Vagina (tissue), 2 donors: Measurements from ENCODE around the gene POLR3H. TPM values are rescaled to one million over a fixed set of nuclear protein-coding genes. Genes with fewer than 3 reads are reported as not detected.

ENCODE experiments used
- DNase-seq, 2 donors: peaks; one replicate each; pipeline ENCODE4 v3.0.0-alpha.2; 2017; ENCODE audit errors: extremely low spot score in 2 of 2
- H3K27ac ChIP-seq: fragments of 200-600 bp; sonication (generic); one replicate; pipeline ENCODE4 v1.5.1; 2019
- H3K27me3 ChIP-seq: fragments of 200-600 bp; sonication (generic); one replicate; pipeline ENCODE4 v1.5.1; 2019
- H3K36me3 ChIP-seq, 2 donors: fragments of 200-600 bp; sonication (generic); one replicate each; pipeline ENCODE4 v1.5.1; 2017 to 2019
- H3K4me1 ChIP-seq: fragments of 200-600 bp; sonication (generic); one replicate; pipeline ENCODE4 v1.5.1; 2019
- H3K4me3 ChIP-seq, 2 donors: fragments of 200-600 bp; sonication (generic); 1 replicate in 1 of 2; 2 replicates in 1 of 2; pipeline ENCODE4 v1.5.1; 2016 to 2019
- H3K9me3 ChIP-seq: fragments of 200-600 bp; sonication (generic); one replicate; pipeline ENCODE4 v1.5.1; 2019
- CTCF ChIP-seq, 3 experiments: fragments of 450-650 bp in 2 of 3; fragments of 200-600 bp in 1 of 3; sonication (generic) in 1 of 3; IDR thresholded peaks; one replicate each; pipeline ENCODE4 v1.5.1; 2017 to 2019; ENCODE audit warnings: antibody characterized with exemption in 3 of 3, mild to moderate bottlenecking in 2 of 3, moderate library complexity in 2 of 3
- POLR2A ChIP-seq, 2 donors: fragments of 450-650 bp; IDR thresholded peaks; one replicate each; pipeline ENCODE4 v1.6.1; 2017; ENCODE audit warnings: antibody characterized with exemption in 2 of 2, mild to moderate bottlenecking in 2 of 2, moderate library complexity in 2 of 2
- POLR2AphosphoS5 ChIP-seq, 2 donors: sonication (generic); formaldehyde crosslinking; IDR thresholded peaks; one replicate each; pipeline ENCODE4 v1.9.0; 2017; ENCODE audit warnings: antibody characterized with exemption in 2 of 2, mild to moderate bottlenecking in 2 of 2, low read depth in 1 of 2; ENCODE audit not compliant: insufficient read depth in 1 of 2
- intact Hi-C: fragments of 100-400 bp; cut with DNase I; formaldehyde crosslinking; loops from one replicate; pipeline ENCODE4 v1.15.1; 2023
- total RNA-seq: library from RNA; depleted of rRNA; stranded (reverse); fragments of >200 nt; gene quantifications from one replicate; pipeline ENCODE4 v1.2.3, GENCODE V29; 2016

POLR3H gene
- total RNA-seq, 1 donor from 2014 or later = 21.4 TPM

GRCh38 chr22:41511521-41511968 lies 32.7 kb downstream of the POLR3H start:
- no peak overlapping the region for H3K4me3 ChIP-seq
- no peaks in the 10 kb centered on the region for H3K9me3 ChIP-seq
- no peak for DNase-seq
- no peak overlapping the region for H3K27ac ChIP-seq
- H3K36me3 ChIP-seq = peaks cover 0 to 30% of the 10 kb centered on the region in 2 donors
- no peak for TF ChIP-seq CTCF (IDR thresholded peaks at IDR 0.05)
- no peak for TF ChIP-seq POLR2A (IDR thresholded peaks at IDR 0.05)
- H3K27me3 ChIP-seq = no peaks in the 10 kb centered on the region
- peaks cover 22% of the 10 kb centered on the region for H3K4me1 ChIP-seq
- intact Hi-C loops = loop anchor here (2.0 kb wide), 1 partner anchor 107 kb away; no protein-coding TSS in a partner anchor

DNA sequence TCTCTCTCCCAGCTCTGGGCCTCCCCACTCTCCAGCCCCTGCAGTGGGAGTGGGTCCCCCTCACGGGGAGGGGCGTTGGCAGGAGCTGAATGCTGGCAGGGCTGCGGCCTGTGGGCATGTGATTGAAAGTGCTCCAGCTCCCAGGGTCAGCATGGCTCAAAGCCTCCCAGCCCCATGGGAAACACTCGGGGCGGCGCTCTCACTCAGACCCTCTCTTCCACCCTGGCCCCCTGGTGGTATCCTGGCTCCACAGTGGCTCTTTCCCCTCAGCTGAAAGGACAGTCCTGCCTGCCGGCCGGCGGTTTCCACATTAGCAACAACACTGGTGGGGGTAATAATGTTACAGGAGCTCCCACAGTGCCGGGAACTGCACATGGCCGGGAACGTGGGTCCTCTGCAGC lies 35.5 kb downstream of the POLR3H start:
- peaks cover 0 to 15% of the 10 kb centered on the region in 2 donors for H3K36me3 ChIP-seq
- intact Hi-C loops = no loop called here
- no peak for DNase-seq
- H3K27ac ChIP-seq = peak overlapping the region; percentile 59
- H3K27me3 ChIP-seq = no peaks in the 10 kb centered on the region
- H3K4me3 ChIP-seq = no peak overlapping the region
- H3K9me3 ChIP-seq = no peaks in the 10 kb centered on the region
- peaks cover 22% of the 10 kb centered on the region for H3K4me1 ChIP-seq
- TF ChIP-seq CTCF (IDR thresholded peaks at IDR 0.05) (no peak), POLR2AphosphoS5 (IDR thresholded peaks at IDR 0.05; ENCODE audit: insufficient read depth in 1 of 2, low read depth in 1 of 2) (no peak), POLR2A (IDR thresholded peaks at IDR 0.05) (no peak)

- H3K9me3 ChIP-seq = no peaks in the 10 kb centered on the region
- no peak for TF ChIP-seq POLR2AphosphoS5 (IDR thresholded peaks at IDR 0.05; ENCODE audit: insufficient read depth in 1 of 2, low read depth in 1 of 2)
- no peak for DNase-seq
- peaks cover 0 to 17% of the 10 kb centered on the region in 2 donors for H3K36me3 ChIP-seq
- H3K27me3 ChIP-seq = no peaks in the 10 kb centered on the region
- intact Hi-C loops = no loop called here
- no peak overlapping the region for H3K27ac ChIP-seq
- peaks cover 11% of the 10 kb centered on the region for H3K4me1 ChIP-seq
- no peak overlapping the region for H3K4me3 ChIP-seq
Measured at GRCh38 chr22:41507330-41508063, 36.8 kb downstream of the POLR3H start.

DNA sequence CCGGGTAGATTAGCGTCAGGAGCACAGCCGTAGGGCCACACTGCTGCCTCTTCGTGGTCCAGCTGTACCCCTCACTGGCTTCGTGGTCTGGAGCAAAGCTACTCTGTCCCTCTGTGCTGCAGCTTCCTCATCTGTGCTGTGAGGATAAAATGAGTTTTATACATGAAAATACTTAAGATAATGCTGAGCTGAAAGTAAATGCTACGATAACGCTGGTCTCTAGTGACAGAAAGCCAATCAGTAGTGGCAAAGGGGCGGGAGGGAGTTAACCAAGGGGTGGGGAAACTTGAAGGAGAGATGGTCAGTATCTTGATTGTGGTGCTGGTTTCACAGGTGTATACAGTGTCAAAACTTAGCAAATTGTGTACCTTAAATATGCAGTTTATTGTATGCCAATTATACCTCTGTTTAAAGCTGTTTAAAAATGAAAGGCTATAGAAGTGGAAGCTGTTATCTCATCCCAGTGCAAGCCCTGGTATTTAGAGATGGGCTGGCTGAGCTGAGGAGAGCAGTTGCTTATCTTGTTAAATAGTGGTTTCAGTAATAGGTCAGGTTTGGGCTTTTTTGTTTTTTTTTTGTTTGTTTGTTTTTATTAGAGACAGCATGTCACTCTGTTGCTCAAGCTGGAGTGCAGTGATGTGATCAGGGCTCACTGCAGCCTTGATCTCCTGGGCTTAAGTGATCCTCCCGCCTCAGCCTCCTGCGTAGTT lies 38.6 kb downstream of the POLR3H start:
- H3K4me1 ChIP-seq = peaks cover 9% of the 10 kb centered on the region
- H3K9me3 ChIP-seq = no peaks in the 10 kb centered on the region
- DNase-seq = no peak
- no peaks in the 10 kb centered on the region for H3K27me3 ChIP-seq
- no peak overlapping the region for H3K4me3 ChIP-seq
- intact Hi-C loops = loop anchor here (1.0 kb wide), 1 partner anchor 32 kb away; no protein-coding TSS in a partner anchor
- TF ChIP-seq POLR2AphosphoS5 (IDR thresholded peaks at IDR 0.05; ENCODE audit: insufficient read depth in 1 of 2, low read depth in 1 of 2) (no peak), CTCF (IDR thresholded peaks at IDR 0.05) (no peak), POLR2A (IDR thresholded peaks at IDR 0.05) (no peak)
- peaks cover 0 to 13% of the 10 kb centered on the region in 2 donors for H3K36me3 ChIP-seq
- H3K27ac ChIP-seq = no peak overlapping the region

DNA sequence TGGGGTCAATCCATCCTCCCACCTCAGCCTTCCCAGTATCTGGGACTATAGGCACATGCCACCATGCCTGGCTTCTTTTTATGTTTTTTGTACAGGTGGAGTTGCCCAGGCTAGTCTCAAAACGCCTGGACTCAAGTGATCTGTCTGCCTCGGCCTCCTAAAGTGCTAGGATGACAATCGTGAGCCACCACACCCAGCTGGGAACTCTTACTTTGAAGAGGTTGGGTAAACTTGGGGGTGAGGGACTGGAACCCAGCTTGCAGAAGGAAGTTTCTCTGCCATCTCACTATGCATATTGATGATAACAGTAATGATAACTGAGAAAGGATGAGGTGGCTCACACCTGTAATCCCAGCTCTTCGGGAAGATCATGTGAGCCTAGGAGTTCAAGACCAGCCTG lies 39.5 kb downstream of the POLR3H start:
- intact Hi-C loops = loop anchor here (1.0 kb wide), 1 partner anchor 32 kb away; no protein-coding TSS in a partner anchor
- H3K4me1 ChIP-seq = peaks cover 9% of the 10 kb centered on the region
- no peak for DNase-seq
- H3K4me3 ChIP-seq = no peak overlapping the region
- H3K9me3 ChIP-seq = no peaks in the 10 kb centered on the region
- no peak overlapping the region for H3K27ac ChIP-seq
- peaks cover 0 to 22% of the 10 kb centered on the region in 2 donors for H3K36me3 ChIP-seq
- no peaks in the 10 kb centered on the region for H3K27me3 ChIP-seq
- TF ChIP-seq POLR2AphosphoS5 (IDR thresholded peaks at IDR 0.05; ENCODE audit: insufficient read depth in 1 of 2, low read depth in 1 of 2) (no peak), POLR2A (IDR thresholded peaks at IDR 0.05) (no peak), CTCF (IDR thresholded peaks at IDR 0.05) (no peak)
